Body of pancreas (tissue), 4 donors: ENCODE results near the gene TXNDC11.

Experiments used
- POLR2A ChIP-seq, 3 donors: fragments of 450-650 bp; IDR thresholded peaks; one replicate each; pipeline ENCODE4 v1.6.1; 2016; ENCODE audit warnings: antibody characterized with exemption in 3 of 3, mild to moderate bottlenecking in 2 of 3
- TF ChIP-seq, protein P1 (sequence below), 7 experiments: fragments of 450-650 bp in 4 of 7; fragments of 200-600 bp in 3 of 7; sonication (generic) in 3 of 7; IDR thresholded peaks; one replicate each; pipeline ENCODE4 v1.5.1; 2016 to 2019; ENCODE audit warnings: antibody characterized with exemption in 7 of 7

- TF ChIP-seq, protein P1, sequence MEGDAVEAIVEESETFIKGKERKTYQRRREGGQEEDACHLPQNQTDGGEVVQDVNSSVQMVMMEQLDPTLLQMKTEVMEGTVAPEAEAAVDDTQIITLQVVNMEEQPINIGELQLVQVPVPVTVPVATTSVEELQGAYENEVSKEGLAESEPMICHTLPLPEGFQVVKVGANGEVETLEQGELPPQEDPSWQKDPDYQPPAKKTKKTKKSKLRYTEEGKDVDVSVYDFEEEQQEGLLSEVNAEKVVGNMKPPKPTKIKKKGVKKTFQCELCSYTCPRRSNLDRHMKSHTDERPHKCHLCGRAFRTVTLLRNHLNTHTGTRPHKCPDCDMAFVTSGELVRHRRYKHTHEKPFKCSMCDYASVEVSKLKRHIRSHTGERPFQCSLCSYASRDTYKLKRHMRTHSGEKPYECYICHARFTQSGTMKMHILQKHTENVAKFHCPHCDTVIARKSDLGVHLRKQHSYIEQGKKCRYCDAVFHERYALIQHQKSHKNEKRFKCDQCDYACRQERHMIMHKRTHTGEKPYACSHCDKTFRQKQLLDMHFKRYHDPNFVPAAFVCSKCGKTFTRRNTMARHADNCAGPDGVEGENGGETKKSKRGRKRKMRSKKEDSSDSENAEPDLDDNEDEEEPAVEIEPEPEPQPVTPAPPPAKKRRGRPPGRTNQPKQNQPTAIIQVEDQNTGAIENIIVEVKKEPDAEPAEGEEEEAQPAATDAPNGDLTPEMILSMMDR (IDR thresholded peaks at IDR 0.05) = no peak
- TF ChIP-seq POLR2A (IDR thresholded peaks at IDR 0.05) = no peak
Measured at GRCh38 chr16:11779074-11779473, 36.4 kb upstream of the TXNDC11 start.
